Activated CD8-positive, alpha-beta memory T cell treated with anti-CD3 and anti-CD28 coated beads for 4 hours (primary cell): ENCODE measurements around the gene CGN.

ENCODE experiments used
- DNase-seq, 2 donors: peaks; one replicate each; pipeline ENCODE4 v3.0.0-alpha.2; 2020; ENCODE audit warnings: low read depth in 2 of 2

CGN gene

GRCh38 chr1:151499930-151500329 is 11.3 kb upstream of the CGN start:
- no peak for DNase-seq

DNA sequence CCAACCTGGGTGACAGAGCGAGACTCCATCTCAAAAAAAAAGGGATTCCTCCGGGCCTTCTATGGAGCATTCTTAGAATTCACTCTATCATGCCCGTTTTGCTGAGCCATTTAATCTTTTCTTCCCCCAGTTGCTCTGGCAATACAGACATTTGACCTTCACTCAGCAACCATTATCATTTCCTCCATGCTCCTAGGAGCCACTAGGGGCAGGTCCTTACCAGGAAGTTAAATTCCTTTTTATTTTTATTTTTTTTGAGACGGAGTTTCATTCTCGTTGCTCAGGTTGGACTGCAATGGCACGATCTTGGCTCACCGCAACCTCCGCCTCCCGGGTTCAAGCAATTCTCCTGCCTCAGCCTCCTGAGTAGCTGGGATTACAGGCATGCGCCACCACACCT is 9.7 kb upstream of the CGN start:
- DNase-seq, result no peak

- no peak for DNase-seq
Observed at GRCh38 chr1:151502035-151502700, 9.0 kb upstream of the CGN start.

DNA sequence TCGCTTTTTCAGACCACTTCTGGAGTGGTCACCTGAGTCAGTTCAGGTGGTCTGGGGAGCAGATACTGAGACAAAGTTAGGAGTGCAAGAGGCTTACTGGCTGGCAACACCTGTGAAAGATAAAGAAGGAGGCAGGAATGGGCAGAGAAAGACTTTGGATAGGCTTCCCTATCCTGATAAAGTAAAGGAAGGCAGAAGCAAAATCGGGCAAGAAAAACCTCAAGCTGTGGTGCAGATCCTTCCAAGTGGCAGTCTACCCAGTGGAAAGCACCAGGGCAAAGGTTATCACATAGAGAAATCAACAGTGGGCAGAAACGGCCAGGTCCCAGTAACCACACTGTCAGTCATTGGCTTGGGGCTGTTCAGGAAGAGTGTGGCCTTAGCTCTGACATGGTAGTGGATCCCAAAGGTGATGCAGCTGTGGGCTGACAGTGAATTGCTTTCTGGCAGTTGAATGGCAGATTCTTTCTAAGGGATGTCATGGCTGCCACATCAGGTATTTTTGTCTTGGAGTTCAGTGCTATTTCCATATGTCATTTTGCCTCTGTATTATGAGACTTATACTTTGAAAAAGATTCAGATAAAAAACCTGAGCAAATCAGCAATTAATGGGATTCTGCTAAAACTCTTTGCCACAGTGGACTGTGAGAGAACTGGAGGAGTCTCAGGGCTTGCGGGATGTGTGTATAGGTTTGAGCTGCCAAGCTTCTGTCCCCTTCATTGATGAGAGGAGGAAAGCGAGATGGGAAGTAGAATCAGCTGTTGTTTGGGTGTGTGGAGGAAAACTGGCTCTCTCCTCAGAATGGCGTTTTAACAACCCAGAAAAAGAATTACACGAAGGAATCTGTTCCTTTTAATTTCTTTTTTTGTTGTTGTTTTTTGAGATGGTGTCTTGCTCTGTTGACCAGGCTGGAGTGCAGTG is 8.1 kb upstream of the CGN start:
- no peak for DNase-seq

DNA sequence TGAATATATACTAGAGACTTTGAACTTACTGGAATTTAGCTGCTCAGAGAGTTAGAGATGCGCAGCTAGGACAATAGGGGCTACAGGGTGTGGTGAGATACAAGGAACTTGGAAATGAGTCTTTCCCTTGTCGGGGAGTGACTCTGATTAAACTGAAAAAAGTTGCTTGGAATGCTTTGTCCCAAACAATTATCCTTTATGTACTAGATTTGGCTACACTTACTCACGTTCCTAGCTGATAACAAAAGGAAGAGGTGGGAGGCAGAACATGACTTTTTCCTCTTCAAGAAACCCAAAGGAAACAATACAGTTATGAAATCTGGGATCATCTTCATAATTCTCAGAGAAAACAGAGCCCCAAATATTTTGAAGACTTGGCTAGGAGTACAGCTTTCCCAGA is 6.9 kb upstream of the CGN start:
- no peak for DNase-seq

DNA sequence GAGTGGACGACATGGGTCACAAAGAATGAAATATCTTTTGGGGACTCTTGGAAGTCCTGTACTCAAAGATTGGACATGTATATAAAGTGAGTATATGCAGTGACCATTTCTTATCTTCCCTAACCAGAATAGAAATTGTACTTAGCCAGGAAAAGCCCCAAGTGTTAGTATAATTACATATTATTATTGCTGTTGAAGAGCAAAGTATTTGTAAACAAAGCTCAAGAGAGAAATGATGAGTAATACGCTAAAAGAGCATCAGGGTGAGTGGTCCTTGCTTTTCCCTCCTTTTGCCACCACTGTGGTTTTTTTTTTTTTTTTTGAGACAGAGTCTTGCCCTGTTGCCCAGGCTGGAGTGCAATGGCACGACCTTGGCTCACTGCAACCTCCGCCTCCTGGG is 6.4 kb upstream of the CGN start:
- DNase-seq, result no peak

DNA sequence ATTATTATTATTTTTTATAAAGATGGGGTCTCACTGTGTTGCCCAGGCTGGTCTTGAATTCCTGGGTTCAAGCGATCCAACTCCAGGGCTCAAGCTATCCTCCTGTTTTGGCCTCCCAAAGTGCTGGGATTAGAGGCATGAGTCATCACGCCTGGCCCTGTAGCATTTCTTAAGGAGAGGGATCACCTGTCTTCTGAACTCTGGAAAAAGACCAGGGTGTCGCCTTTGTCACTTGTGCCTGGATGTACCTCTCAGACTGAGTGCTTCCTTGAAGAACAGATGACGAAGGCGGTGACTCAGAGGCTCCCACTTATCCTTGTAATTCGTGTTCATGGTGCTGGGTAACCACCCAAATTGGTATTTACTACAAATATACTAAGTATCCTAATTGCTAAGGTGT is 2.4 kb upstream of the CGN start:
- DNase-seq, result no peak

DNA sequence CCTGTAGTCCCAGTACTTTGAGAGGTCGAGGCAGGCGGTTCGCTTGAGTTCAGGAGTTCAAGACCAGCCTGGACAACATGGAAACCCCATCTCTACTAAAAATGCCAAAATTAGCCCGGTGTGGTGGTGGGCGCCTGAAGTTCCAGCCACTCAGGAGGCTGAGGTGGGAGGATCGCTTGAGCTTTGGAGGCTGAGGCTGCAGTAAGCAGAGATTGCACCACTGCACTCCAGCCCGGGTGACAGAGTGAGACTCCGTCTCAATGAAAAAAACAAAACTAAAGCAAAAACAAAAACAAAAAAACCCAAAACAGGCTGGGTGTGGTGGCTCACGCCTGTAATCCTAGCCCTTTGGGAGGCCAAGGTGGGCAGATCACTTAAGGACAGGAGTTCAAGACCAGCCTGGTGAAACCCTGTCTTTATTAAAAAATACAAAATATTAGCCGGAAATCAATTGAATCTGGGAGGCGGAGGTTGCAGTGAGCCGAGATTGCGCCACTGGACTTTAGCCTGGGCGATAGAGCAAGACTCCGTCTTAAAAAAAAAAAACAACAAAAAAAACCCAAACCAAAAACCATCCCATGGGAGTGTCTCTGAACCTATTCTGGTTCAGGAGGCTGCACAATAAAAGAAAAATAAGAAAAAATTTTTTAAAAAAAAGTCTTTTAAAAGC is 1.7 kb upstream of the CGN start:
- no peak for DNase-seq

GRCh38 chr1:151510020-151510405 is 1.2 kb upstream of the CGN start:
- no peak for DNase-seq

DNA sequence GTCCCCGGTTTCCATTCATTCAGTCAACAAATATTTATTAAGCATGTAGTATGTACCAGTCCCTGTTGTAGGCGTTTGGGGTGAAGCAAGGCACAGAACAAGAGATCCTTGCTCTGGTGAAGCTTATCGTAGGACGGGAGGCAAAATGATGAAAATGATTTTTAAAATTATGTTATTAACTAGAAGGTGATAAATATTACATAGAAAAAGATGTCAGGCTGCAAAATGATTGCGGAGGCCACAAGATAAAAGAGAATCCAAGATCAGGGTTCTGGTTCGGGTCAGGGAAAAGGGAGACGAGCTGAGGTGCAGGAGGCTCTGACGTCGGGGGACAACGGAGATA is 602 bp upstream of the CGN start:
- DNase-seq, result no peak

DNA sequence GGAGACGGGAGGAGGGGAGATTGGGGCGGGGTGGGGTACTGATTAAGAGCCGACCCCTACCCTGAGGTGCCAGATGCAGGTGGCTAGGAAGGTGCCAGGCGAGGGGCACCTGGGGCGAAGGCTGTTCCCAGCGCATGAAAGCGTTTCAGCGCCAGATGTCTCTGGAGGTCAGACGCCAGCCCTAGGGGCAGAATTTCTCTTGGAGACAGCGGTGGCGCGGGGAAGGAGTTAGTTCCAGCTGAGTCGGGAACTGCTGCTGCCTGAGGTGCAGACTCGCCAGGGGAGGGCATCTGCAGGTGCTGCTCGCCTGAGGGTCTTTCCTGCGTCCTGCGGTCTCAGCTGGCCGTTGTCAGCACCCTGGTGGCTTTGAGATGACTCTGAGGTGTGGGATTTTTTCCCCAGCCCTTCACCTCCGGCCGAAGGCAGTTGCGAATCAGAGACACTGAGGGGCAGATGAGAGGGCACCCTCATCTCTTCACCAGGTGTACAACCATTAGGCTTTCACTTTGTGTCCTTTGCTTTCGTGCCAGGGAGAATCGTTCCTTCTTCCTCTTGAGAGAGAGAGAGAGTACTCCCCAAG is 539 bp downstream of the CGN start:
- no peak for DNase-seq

DNA sequence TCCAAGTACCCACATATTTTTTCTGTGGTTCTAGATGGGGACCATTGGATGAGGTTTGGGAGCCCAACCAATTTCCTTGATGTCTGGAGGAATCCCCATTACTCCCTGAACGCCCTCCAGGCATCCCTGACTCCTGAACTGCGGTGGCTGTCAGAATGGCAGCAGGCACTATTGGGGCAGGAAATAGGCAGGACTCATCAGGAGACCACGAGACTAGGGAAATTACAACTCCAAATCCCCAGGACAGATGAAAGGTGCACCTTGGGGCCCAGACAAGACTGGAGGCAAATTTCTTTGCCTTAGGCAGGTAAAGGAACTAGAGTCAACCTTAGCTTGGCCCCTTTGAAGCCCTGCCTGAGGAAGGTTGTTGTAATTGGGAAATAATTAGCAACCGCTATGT is 1.1 kb downstream of the CGN start:
- DNase-seq, result no peak

DNA sequence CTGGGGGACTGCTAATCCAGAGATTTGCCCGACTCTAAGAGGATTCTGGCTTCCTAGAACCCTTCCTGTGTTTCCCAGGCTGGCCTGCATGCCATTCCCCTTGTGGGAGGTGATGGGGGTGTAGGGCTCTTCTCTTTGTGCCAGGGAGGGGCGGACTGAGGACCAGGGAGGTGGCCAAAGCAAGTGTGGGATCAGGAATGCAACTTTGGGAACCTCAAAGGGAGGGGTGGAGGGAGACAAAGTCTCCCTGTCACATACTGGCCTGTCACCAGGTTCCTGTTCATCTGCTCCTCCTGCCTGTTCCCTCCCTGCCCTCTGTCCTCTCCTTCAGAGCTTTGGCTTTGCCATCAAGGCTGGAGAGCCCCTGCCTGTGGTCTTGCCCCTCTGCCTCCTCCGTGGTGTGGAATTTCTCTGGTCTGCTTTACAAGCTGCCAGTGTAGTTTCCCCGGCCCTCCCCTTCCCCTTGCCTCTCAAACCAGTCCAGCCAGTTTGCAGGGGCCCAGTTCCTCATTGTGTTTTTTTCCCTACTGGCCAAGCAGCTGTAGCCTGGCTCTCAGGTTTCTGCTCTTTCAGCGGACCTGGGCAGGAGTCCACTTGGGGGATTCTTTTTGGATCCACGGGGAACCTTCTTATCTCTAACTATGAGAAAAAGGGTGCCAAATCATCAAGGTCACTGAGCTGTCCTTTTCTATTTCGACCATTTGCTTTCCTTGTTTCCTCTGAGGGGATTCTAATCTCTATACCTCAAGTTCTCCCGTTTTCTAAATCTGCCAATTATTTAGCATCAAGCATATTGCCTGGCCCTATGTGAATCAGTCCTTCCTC is 1.8 kb downstream of the CGN start:
- DNase-seq, result no peak

- no peak for DNase-seq
Observed at GRCh38 chr1:151513626-151514121, 2.5 kb downstream of the CGN start.

- no peak for DNase-seq
Observed at GRCh38 chr1:151514366-151514765, 3.2 kb downstream of the CGN start.

DNA sequence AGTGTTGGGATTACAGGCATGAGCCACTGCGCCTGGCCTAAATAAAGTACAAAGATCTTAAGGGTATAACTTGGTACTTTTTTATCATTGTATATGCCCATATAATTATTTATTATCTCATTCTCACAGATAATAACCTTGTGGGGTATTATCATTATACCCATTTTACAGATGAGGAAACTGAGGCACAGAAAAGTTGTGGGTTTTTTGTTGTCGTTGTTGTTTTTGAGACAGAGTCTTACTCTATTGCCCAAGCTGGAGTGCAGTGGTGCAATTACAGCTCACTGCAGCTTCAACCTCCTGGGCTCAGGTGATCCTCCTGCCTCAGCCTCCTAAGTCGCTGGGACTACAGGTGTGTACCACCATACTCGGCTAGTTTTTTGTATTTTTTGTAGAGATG is 4.1 kb downstream of the CGN start:
- DNase-seq, result no peak

- no peak for DNase-seq
Observed at GRCh38 chr1:151516031-151516511, 4.9 kb downstream of the CGN start.

- no peak for DNase-seq
Observed at GRCh38 chr1:151518431-151518830, 7.2 kb downstream of the CGN start.

DNA sequence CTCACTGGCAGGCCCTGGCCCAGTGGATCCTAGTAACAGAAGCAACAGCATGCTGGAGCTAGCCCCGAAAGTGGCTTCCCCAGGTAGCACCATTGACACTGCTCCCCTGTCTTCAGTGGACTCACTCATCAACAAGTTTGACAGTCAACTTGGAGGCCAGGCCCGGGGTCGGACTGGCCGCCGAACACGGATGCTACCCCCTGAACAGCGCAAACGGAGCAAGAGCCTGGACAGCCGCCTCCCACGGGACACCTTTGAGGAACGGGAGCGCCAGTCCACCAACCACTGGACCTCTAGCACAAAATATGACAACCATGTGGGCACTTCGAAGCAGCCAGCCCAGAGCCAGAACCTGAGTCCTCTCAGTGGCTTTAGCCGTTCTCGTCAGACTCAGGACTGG is 7.7 kb downstream of the CGN start:
- DNase-seq, result no peak

- DNase-seq, result no peak
Observed at GRCh38 chr1:151519667-151520066, 8.5 kb downstream of the CGN start.

DNA sequence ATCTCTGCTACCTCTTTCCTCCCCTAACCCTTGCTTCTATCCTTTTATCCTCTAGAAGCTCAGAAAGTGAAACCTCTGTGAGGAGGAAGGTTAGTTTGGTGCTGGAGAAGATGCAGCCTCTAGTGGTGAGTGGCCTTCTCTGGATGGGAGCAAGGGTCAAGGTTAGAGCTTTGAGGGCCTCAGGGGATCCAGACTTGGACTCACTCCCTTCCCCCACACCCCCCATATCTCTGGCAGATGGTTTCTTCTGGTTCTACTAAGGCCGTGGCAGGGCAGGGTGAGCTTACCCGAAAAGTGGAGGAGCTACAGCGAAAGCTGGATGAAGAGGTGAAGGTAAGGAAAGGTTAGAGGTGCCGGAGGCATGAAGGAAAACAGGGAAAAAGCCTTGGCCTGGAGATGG is 9.2 kb downstream of the CGN start:
- DNase-seq, result no peak
